HL-60/S4 (cell line): ENCODE data around the gene GLI3.

ENCODE experiments used
- in situ Hi-C: fragments of 300-500 bp; cut with MboI; formaldehyde crosslinking; loops from 2 replicates; pipeline ENCODE4 v1.14.3; 2022; ENCODE audit warnings: low sequenced_read_pairs

Gene GLI3

DNA sequence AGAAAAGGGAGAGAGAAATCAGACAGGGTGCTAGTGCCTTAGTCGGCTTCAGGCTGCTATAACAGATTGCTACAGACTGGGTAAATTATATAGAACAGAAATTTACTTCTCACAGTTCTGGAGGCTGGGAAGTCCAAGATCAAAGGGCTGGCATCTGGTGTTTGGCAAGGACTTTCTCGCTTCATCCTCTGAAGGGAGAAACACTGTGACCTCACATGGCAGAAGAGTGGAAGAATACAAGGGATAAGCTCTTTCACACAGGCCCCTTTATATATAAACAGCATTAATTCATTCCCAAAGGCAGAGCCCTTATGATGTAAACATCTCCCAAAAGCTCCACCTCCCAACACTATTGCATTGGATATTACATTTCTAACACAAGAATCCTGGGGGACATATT is 298.6 kb downstream of the GLI3 start:
- in situ Hi-C loops, result no loop called here

DNA sequence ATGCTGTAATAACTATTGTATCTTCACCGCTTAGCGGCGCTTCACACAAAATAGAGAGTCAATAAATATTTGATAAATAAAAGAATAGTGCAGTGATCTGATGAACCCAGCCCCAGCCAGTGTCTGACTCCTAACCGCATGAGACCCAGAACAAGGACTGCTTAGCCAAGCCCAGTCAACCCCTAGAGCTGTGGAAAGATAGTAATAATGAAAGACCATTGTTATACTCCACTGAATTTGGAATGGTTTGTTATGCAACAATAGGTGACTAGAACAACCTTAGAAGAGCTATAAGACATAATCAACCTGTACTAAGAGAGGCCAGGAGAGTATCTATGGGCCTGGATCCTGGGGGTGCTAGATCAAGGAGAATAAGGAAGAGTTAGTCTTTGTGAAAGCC is 303.6 kb downstream of the GLI3 start:
- in situ Hi-C loops, result no loop called here

DNA sequence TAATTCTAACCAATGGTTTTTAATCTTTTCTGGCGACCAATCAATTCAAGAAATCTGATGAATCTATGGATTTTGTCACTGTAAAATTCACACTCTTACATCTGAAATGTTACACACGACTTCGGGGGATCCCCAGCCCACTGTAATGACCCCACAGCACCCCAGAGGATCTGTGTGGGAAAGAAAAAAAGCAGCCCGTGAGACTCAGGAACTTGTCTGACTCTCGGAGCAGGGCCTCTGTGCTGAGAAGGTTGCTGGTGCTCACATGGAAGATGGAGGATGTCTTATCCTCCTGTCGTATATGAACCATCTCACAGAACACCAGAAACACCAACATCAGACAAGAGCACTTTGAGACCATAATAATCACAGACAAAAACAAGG is 305.8 kb downstream of the GLI3 start:
- in situ Hi-C loops, result no loop called here

DNA sequence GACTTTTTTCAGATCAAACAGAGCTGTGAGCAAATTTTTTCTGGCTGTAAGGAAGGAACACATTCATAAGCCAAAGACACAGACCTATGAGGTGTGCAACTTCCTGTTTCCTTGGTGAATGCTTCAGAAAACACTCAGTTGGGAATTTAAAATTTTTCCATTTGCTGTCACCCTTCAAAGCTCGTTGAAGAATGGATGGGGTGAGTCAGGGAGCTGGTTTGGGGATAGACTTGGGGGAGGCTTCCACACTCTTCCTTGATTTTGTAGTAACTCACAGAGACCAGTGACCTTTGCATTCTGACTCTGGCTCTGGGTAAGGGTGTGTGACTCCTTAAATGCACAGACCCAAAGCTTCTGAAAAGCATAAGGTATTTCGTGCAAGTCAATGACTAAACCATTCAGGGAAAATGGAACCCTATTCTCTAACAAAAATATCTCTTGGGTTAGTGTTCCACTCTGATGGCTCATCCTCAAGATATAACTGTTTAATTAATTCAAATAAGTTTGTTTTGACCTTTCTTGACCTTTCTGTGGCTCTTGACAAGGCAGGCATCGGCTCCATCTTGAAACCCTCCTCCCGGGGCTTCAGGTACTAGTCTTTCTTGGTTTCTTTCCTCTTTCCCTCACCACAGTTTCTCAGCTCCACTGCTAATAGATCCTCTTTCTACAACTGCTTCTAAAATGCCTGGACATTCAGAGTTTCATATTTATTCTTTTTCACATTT is 306.3 kb downstream of the GLI3 start:
- in situ Hi-C loops, result no loop called here

DNA sequence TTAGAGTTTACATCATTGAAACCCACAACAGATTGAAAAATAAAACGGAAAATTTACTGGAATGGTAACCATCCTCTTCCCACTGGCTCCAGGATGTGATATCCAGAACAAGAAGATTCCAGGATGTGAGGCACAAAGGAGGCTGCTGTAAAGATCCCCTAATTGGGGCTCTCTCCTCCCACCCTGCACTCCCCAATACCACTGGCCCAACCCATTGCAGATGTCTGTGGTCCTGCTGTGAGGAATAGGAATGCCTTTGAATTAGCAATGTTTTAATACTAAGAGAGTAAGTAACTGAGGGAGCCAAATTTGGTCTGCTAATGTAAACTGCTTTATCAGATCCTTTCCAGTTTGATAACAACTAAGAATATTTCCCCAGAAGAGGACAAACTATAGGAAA is 308.2 kb downstream of the GLI3 start:
- in situ Hi-C loops, result no loop called here

DNA sequence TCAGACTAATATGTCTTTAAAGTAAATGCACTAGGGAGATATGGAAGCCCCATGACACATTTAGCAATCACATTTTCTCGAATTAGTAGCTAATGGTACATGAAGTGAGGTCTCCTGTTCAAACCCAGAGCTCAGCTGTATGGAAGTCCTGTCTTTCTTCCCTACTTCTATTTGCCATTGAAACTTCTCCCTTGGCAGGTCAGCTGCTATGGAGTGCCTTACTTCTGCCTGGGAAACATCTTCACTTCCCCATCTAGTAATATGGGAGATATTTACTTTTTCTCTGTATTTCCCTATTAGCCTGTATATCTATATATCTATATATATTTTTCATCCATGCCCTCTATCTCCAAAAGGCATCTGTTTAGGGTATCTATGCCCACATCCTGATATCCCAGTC is 308.8 kb downstream of the GLI3 start:
- in situ Hi-C loops, result no loop called here

DNA sequence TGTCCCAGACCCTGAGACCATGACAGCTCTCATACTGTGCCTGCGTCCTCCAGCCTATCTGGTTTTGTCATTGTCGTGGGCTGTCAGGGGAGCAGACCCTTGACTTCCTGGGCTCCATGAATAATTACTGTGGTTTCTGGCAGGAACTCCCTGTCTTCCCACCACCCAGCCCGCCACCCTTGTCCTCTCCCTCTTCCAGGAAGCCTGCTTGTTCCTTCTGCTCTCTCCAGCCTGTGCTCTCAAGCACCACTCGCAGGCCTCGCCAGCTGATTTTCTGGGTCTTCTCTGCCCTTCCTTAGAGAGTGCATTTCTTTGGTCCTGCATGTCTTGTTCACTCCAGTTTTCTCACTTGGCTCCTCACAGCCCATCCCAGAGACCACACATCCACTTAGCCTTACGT is 309.6 kb downstream of the GLI3 start:
- in situ Hi-C loops, result no loop called here

DNA sequence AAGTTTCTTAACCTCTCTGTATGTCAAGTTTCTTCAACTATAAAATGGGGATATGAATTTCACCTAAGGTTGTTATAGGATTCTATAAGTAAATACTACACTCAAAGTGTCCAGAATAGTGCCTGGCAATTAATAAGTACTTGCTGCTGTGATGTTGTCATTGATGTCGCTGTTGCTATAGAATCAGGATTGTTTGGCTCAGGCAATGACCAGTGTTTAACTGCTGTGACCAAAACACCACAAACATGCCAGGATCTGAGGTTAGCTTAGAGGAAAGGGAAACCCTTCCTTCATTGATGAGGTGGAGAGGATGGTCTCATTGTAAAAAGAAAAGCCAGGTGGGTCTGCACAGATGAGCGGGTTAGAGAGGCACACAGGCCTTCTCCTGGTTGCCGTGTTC is 311.1 kb downstream of the GLI3 start:
- in situ Hi-C loops, result no loop called here

DNA sequence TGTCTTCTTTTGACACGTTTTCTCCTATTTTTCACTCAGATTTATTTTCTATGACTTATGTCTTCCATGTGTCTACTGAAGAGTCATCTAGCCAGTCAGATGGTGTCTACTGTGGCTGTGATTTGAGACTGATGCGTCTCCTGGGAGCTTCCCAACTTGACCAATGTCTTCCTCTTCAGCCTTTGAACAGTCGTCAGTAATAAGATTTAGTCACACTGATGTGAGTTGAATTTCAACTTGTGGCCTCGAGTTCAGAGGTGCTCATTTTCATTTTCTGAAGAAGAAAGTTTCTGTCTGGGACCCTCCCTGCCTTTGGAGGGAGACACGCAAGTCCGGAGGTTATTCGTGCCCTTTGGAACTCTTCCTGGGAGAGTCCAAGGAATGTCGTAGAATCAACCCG is 312.2 kb downstream of the GLI3 start:
- in situ Hi-C loops, result no loop called here

DNA sequence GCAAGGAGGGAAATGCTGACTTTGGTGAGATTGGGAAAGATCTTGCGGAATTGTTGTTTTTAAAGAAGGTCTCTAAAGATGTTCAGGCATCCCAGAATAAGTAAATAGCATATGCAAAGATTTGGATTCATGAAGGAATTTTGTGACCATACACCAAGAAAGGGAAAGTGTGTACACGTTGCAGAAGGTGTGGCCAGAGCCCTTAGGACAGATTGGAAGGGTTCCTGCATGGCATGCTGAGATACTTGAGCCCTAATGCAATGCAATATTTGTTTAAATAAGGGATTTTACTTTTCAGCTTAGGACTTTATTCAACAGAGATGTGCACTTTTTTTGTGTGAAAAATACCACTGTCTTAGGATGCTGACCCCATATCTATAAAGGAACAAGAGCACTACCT is 314.6 kb downstream of the GLI3 start:
- in situ Hi-C loops, result no loop called here

DNA sequence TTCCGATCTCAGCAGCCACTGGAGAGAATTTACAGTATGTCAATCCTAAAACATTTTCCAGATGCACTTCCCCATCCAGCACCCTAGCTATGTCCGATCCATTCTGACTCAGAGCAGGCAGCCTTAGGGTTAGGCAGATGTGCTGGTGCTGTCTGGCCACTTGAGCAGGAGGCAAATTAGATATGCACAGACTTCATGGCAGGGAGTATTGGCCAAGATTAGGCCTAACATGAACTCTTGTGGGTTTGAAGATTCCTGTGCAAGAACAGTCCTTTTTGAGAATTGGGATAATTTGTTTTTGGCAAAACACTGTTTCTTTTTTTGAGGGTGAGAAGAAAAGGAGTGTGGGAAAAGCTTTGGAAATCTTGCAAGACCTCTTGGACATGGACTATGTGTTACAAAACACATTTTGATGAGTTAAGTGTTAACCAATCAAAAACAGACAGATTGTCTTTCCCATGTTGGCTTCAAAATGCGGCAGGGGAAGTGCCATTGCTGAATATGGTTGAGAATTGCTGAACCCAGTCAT is 315.5 kb downstream of the GLI3 start:
- in situ Hi-C loops, result no loop called here

DNA sequence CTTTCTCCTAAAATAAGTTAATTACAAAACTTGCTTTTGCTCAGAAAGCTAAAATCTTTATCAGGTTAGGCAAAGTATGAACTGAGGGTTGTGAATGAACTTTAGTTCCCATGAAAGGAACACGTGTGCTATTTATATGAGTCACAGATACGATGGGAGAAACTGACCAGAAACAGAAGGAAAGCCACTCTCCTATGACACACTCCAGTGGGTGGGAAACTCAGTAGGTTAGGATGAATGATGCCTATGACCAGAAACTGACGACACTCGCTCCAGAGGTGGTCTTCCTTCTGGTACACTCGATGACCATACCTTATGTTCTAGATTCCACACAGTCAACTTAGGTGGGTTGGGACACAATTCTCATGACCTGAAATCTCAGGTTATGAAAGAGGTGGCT is 318.4 kb downstream of the GLI3 start:
- in situ Hi-C loops, result no loop called here

DNA sequence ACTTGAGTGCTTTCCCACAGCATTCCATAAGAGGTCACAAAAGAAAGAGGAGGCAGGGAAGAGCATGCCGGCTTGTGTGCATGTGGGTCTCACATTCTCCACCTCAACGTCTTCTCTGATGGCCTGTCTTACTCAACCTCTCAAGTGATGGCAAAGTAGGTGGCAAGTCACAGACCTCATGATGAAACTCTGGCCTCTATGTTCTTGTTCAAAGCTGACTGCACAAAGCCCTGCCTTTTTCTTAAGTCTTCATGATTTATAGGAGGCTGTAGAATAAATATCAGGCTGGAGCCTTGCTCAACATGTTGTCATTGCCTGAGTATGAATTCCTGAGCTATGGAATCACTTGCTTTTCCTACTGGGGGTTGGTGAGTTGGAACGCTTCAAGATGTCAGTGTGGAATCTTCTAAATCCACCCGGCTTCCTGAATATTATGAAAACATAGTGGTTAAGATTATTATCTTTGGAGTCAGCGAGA is 320.5 kb downstream of the GLI3 start:
- in situ Hi-C loops, result no loop called here

DNA sequence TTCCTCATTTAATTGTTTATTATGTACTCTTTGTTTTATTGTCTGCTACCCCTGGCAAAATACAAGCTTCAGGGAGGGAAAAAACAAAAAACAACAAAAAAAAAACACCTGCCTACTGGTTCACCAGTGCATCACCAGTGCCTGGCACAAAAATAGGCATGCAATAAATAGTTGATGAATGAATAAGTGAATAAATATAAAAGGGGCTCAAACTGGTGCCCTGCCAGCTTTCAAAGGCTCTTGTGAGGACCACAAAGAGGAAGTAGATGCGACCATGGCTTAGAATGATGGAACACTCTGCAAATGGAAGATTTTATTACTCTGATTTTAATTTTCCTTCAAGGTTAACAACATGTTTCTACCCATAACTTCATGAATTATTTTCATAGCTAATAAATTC is 321.1 kb downstream of the GLI3 start:
- in situ Hi-C loops, result no loop called here

DNA sequence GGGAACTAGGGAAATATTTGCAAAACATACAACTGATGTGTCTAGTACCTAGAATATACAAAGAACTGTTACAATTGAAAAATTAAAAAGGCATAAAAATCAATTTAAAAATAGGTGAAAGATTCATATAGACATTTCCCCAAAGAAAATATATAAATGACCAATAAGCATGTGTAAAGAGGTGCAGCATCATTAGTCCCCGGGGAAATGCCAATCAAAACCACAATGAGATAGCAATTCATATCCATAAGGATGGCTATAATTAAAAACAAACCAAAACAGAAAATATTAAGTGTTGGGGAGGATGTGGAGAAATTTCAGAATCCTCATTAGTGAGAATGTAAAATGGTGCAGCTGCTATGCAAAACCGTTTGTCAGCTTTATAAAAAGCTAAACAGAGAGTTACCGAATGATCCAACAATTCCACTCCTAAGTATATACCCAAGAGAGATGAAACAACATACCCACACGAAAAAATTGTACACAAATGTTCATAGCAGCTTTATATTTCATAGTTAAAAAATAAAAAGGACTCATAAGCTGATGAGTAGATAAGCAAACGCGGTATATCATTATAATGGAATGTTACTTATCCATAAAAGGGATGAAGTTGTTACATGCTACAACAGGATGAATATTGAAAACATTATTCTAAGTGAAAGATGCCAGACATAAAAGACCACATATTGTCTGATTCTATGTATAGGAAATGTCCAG is 324.0 kb downstream of the GLI3 start:
- in situ Hi-C loops, result no loop called here

DNA sequence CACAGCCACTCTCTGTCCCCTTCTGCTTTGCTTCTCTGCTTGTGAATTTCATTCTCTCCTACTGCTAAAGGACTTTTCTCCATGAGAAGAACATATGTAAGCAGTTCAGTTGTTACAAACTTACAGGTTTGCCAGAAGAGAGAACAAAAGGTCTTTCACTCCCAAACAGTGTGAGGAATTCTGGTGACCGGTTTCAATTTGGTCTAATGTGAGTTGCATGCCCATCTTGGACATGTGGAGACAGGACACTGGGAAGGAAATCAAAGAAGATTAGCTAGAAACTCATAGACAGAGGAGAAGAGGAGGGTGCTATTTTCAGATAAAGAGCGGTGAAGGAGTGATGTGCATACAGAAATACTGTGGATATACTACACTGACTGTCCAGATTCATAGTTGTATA is 324.6 kb downstream of the GLI3 start:
- in situ Hi-C loops, result no loop called here

DNA sequence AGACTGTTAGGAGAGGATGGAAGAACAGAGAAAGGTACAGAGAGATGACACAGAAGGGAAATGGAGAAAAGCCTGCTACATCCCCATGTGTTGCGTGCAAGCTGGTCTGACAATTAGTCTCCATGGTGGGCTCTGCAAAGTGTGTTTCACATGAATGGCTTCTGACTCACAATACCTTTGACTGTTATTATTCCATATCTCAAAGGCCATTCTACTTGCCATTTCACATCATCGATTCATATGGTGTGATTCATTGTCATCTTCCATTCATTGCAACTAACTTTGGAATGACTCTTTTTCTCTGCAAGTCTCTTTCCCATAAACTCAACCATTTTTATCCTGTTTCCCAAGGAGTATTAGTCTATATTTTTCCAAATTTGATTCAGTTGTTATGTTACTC is 325.2 kb downstream of the GLI3 start:
- in situ Hi-C loops, result no loop called here
